Endothelial cell of umbilical vein (primary cell): Measurements from ENCODE around the gene IL6ST. TPM values are rescaled to one million over a fixed set of nuclear protein-coding genes. Genes with fewer than 3 reads are reported as not detected.

ENCODE experiments used
- BruUV-seq: library from RNA; stranded (reverse); fragments of 400-500 nt; replicated peaks from 2 replicates; lab custom pipeline; 2021; lab: Mats Ljungman, UMichigan
- CTCF ChIA-PET: fragments of 300-600, 350-600 bp; sonication (Branson Sonifier 250); formaldehyde crosslinking; loops from one replicate; lab custom pipeline; 2021; ENCODE audit warnings: antibody characterized with exemption, inconsistent platforms; lab: Charles Lee
- POLR2A ChIA-PET: fragments of 300-600, 350-600 bp; sonication (Branson Sonifier 250); formaldehyde crosslinking; loops from one replicate; lab custom pipeline; 2021; ENCODE audit warnings: antibody characterized with exemption, inconsistent platforms; lab: Charles Lee
- DNase-seq: peaks from one replicate; pipeline ENCODE4 v3.0.0-alpha.2; 2011; ENCODE audit warnings: low read depth, low spot score
- FAIRE-seq: peaks from 2 replicates; lab custom pipeline; 2011; peaks lifted over from hg19 to GRCh38; lab: Jason Lieb, UNC
- H2AFZ ChIP-seq: 2 replicates; pipeline ENCODE4 v1.6.0; 2012; ENCODE audit warnings: low read depth, low read length, control low read depth, inconsistent platforms
- H3K27ac ChIP-seq: 2 replicates; pipeline ENCODE4 v1.5.1; 2011; ENCODE audit warnings: low read depth, mild to moderate bottlenecking, control low read depth, low read length, moderate library complexity; ENCODE audit not compliant: insufficient read depth
- H3K27me3 ChIP-seq, 2 experiments: 2 replicates each; pipeline versions ENCODE4 v1.6.0 to v1.6.1; 2011; ENCODE audit warnings: low read length in 2 of 2, mixed read lengths in 1 of 2; ENCODE audit not compliant: control insufficient read depth in 2 of 2, insufficient read depth in 2 of 2
- H3K36me3 ChIP-seq, 2 experiments: 2 replicates in 1 of 2; 3 replicates in 1 of 2; pipeline ENCODE4 v1.5.1; 2011; ENCODE audit warnings: low read length in 2 of 2, mild to moderate bottlenecking in 1 of 2, moderate library complexity in 1 of 2; ENCODE audit not compliant: control insufficient read depth in 2 of 2, insufficient read depth in 2 of 2; ENCODE audit errors: extremely low read depth in 1 of 2
- H3K4me1 ChIP-seq: 3 replicates; pipeline ENCODE4 v1.5.1; 2011; ENCODE audit warnings: mild to moderate bottlenecking, low read length; ENCODE audit not compliant: control insufficient read depth, insufficient read depth; ENCODE audit errors: extremely low read depth
- H3K4me2 ChIP-seq: 2 replicates; pipeline ENCODE4 v1.6.1; 2011; ENCODE audit warnings: low read length, control low read depth, mixed read lengths; ENCODE audit not compliant: insufficient read depth
- H3K4me3 ChIP-seq, 3 experiments: fragments of 200-600 bp in 1 of 3; sonication (generic), shearing (Covaris generic) in 1 of 3; replicated peaks in 1 of 3; 2 replicates each; pipeline ENCODE4 v1.5.1; 2011 to 2016; ENCODE audit warnings: control low read depth in 3 of 3, low read length in 3 of 3, mild to moderate bottlenecking in 2 of 3, inconsistent platforms in 1 of 3, low read depth in 1 of 3, moderate library complexity in 1 of 3; ENCODE audit not compliant: insufficient read depth in 1 of 3
- H3K79me2 ChIP-seq: 2 replicates; pipeline ENCODE4 v1.6.0; 2012; ENCODE audit warnings: low read length, inconsistent platforms; ENCODE audit not compliant: control insufficient read depth, insufficient read depth
- H3K9ac ChIP-seq: replicated peaks from 2 replicates; pipeline ENCODE3; 2011; ENCODE audit warnings: low read length, control low read depth; ENCODE audit not compliant: insufficient read depth; ENCODE audit errors: extremely low read depth
- H3K9me1 ChIP-seq: replicated peaks from 3 replicates; pipeline ENCODE4 v1.6.0; 2011; ENCODE audit warnings: mild to moderate bottlenecking, low read length; ENCODE audit not compliant: control insufficient read depth, insufficient read depth; ENCODE audit errors: extremely low read depth
- H3K9me3 ChIP-seq: replicated peaks from 2 replicates; pipeline ENCODE4 v1.5.1; 2012; ENCODE audit warnings: low read length, inconsistent platforms; ENCODE audit not compliant: control insufficient read depth, insufficient read depth
- H4K20me1 ChIP-seq: replicated peaks from 2 replicates; pipeline ENCODE3; 2011; ENCODE audit warnings: mild to moderate bottlenecking, low read length; ENCODE audit not compliant: control insufficient read depth, insufficient read depth; ENCODE audit errors: extremely low read depth
- EZH2 ChIP-seq: IDR thresholded peaks from 2 replicates; pipeline ENCODE4 v1.6.1; 2012; ENCODE audit warnings: borderline replicate concordance, low read depth, mild to moderate bottlenecking, moderate library complexity, low read length, inconsistent platforms; ENCODE audit not compliant: severe bottlenecking
- FOS ChIP-seq: IDR thresholded peaks from 2 replicates; pipeline ENCODE4 v1.6.1; 2011; ENCODE audit warnings: mild to moderate bottlenecking, low read length, moderate library complexity, borderline replicate concordance; ENCODE audit not compliant: insufficient read depth
- GATA2 ChIP-seq: IDR thresholded peaks from 2 replicates; pipeline ENCODE4 v1.7.0; 2011; ENCODE audit warnings: low read depth, mild to moderate bottlenecking, moderate library complexity, mixed read lengths, low read length; ENCODE audit not compliant: insufficient read length, insufficient read depth
- JUN ChIP-seq: IDR thresholded peaks from 2 replicates; pipeline ENCODE4 v1.6.1; 2011; ENCODE audit warnings: borderline replicate concordance, low read depth; ENCODE audit not compliant: insufficient read length, insufficient read depth
- MYC ChIP-seq: IDR thresholded peaks from one replicate; pipeline ENCODE4 v1.6.1; 2011; ENCODE audit warnings: mild to moderate bottlenecking, low read depth, low read length
- POLR2A ChIP-seq: IDR thresholded peaks from 2 replicates; pipeline ENCODE4 v1.6.1; 2012; ENCODE audit warnings: low read depth, mild to moderate bottlenecking, control low read depth, low read length
- POLR2AphosphoS5 ChIP-seq: IDR thresholded peaks from 2 replicates; pipeline ENCODE4 v1.6.1; 2012; ENCODE audit warnings: low read depth, mild to moderate bottlenecking, control low read depth, low read length, moderate library complexity; ENCODE audit not compliant: insufficient read depth
- dilution Hi-C: fragments of 300-500 bp; cut with MboI; formaldehyde crosslinking; loops from one replicate; pipeline ENCODE4 v1.15.0; 2019; ENCODE audit warnings: low sequenced_read_pairs; ENCODE audit not compliant: extremely low pct_ligation_motif_present
- intact Hi-C: fragments of 100-400 bp; cut with micrococcal nuclease; formaldehyde crosslinking; loops from one replicate; pipeline ENCODE4 v1.10.0; 2022
- polyA plus RNA-seq, 4 experiments: library from polyadenylated mRNA; depleted of rRNA in 3 of 4; stranded (reverse) in 3 of 4; unstranded in 1 of 4; fragments of >200 nt; gene quantifications; 2 replicates each; pipeline versions ENCODE4 v1.2.1 to v1.2.3, GENCODE V29; 2011 to 2012; ENCODE audit warnings: missing spikeins in 1 of 4
- total RNA-seq: library from RNA; stranded (reverse); gene quantifications from 2 replicates; pipeline ENCODE4 v1.2.3, GENCODE V29; 2021
- TF ChIP-seq, protein P1 (sequence below): IDR thresholded peaks from 2 replicates; pipeline ENCODE4 v1.6.1; 2011; ENCODE audit not compliant: insufficient read depth, insufficient read length
- TF ChIP-seq, protein P2 (sequence below), 2 donors: IDR thresholded peaks; 1 replicate in 1 of 2; 2 replicates in 1 of 2; pipeline ENCODE4 v1.5.1; 2011; ENCODE audit warnings: low read length in 2 of 2, mild to moderate bottlenecking in 2 of 2, moderate library complexity in 2 of 2, control low read depth in 1 of 2, inconsistent platforms in 1 of 2, low read depth in 1 of 2; ENCODE audit not compliant: insufficient read depth in 1 of 2; ENCODE audit errors: extremely low read depth in 1 of 2

IL6ST gene
- total and polyA plus RNA-seq, 2 donors (not counting 3 experiments of a cell fraction or from before 2014, with no cell fraction given), result 135 to 345 TPM

DNA sequence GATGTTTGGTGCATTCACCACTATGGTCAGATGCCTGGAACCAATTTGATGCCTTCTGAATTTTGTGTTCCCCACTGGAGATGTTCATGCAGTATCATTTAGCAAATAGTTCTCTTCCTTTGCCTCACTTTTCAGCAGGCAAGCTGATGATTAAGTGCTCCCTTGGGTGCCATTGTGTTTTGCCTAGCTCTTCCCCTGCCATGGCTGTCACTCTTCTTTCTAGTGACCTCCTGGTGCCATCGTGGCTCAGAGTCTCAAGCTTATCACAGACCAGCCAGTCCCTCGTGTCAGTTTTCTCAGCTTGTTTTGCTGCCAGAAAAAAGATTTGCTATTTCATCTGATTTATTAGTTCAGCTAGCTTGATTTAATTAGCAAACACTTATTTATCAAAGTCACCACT, 102.3 kb downstream of the IL6ST start:
- Histone ChIP-seq H3K9ac (no peak overlapping the region), H3K4me3 (no peak overlapping the region), H3K9me3 (no peaks in the 10 kb centered on the region), H3K36me3 (no peaks in the 10 kb centered on the region), H3K79me2 (no peaks in the 10 kb centered on the region), H4K20me1 (no peaks in the 10 kb centered on the region), H3K27me3 (no peaks in the 10 kb centered on the region), H2AFZ (no peak overlapping the region), H3K9me1 (no peaks in the 10 kb centered on the region), H3K4me2 (no peak overlapping the region), H3K27ac (no peak overlapping the region), H3K4me1 (no peaks in the 10 kb centered on the region)
- DNase-seq (no peak), FAIRE-seq (no peak)
- TF ChIP-seq POLR2A (no peak), JUN (no peak)
- TF ChIP-seq, protein P1, sequence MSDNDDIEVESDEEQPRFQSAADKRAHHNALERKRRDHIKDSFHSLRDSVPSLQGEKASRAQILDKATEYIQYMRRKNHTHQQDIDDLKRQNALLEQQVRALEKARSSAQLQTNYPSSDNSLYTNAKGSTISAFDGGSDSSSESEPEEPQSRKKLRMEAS, result no peak
- dilution Hi-C loops (no loop called here), intact Hi-C loops (no loop called here)
- CTCF ChIA-PET, result interaction anchor here (1.4 to 1.5 kb wide), 2 partner anchors 19 to 38 kb away, joined by 3 to 4 read pairs; no protein-coding TSS in a partner anchor
- no TSS peak for BruUV-seq
- POLR2A ChIA-PET, result no interaction called here

DNA sequence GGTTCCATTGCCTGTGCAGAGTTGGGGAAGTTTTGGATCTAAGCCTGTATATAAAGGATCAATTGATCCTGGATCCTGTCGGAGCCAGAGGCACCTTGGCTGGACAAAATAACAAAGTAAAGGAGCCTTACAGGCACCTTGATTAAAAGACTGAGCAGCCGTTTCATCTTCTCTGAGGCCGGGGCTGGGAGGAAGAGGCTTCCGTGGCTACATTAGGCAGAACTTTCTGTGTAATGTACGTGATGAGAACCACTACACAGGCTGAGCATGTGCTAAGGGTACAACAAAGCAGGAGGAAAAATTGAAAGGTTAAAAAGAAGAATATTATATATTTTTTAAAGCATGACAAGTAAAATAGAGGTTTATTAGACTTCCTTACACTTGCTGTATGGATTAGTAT, 106.6 kb downstream of the IL6ST start:
- POLR2A ChIA-PET, result no interaction called here
- H3K4me2 ChIP-seq, result no peak overlapping the region
- intact Hi-C loops (no loop called here), dilution Hi-C loops (no loop called here)
- no peak overlapping the region for H3K27ac ChIP-seq
- no peaks in the 10 kb centered on the region for H3K36me3 ChIP-seq
- TF ChIP-seq GATA2 (no peak), EZH2 (no peak), JUN (no peak), POLR2AphosphoS5 (no peak), POLR2A (no peak), FOS (no peak), MYC (no peak)
- TF ChIP-seq, protein P1, result no peak
- TF ChIP-seq, protein P2, sequence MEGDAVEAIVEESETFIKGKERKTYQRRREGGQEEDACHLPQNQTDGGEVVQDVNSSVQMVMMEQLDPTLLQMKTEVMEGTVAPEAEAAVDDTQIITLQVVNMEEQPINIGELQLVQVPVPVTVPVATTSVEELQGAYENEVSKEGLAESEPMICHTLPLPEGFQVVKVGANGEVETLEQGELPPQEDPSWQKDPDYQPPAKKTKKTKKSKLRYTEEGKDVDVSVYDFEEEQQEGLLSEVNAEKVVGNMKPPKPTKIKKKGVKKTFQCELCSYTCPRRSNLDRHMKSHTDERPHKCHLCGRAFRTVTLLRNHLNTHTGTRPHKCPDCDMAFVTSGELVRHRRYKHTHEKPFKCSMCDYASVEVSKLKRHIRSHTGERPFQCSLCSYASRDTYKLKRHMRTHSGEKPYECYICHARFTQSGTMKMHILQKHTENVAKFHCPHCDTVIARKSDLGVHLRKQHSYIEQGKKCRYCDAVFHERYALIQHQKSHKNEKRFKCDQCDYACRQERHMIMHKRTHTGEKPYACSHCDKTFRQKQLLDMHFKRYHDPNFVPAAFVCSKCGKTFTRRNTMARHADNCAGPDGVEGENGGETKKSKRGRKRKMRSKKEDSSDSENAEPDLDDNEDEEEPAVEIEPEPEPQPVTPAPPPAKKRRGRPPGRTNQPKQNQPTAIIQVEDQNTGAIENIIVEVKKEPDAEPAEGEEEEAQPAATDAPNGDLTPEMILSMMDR (IDR thresholded peaks at IDR 0.05; ENCODE audit: extremely low read depth in 1 of 2, insufficient read depth in 1 of 2, low read depth in 1 of 2, low read length in 2 of 2), result no peak
- H3K9ac ChIP-seq, result no peak overlapping the region
- no peaks in the 10 kb centered on the region for H3K9me3 ChIP-seq
- no peaks in the 10 kb centered on the region for H3K4me1 ChIP-seq
- no TSS peak for BruUV-seq
- H4K20me1 ChIP-seq, result no peaks in the 10 kb centered on the region
- FAIRE-seq, result no peak
- no peaks in the 10 kb centered on the region for H3K9me1 ChIP-seq
- H3K4me3 ChIP-seq, result no peak overlapping the region
- H2AFZ ChIP-seq, result no peak overlapping the region
- no peak for DNase-seq
- no peaks in the 10 kb centered on the region for H3K27me3 ChIP-seq
- CTCF ChIA-PET, result interaction anchor here (1.2 kb wide), 1 partner anchor 19 kb away, joined by 7 read pairs; no protein-coding TSS in a partner anchor
- H3K79me2 ChIP-seq, result no peaks in the 10 kb centered on the region
